ENCODE measurements around the gene ATP2B2. TPM values are rescaled to one million over a fixed set of nuclear protein-coding genes. Genes with fewer than 3 reads are reported as not detected.

Gene ATP2B2
- total and polyA plus RNA-seq, 2 of the 8 experiments (the other 6 are each of a cell fraction or from before 2014, with no cell fraction given) = 0.14 to 1.2 TPM

DNA sequence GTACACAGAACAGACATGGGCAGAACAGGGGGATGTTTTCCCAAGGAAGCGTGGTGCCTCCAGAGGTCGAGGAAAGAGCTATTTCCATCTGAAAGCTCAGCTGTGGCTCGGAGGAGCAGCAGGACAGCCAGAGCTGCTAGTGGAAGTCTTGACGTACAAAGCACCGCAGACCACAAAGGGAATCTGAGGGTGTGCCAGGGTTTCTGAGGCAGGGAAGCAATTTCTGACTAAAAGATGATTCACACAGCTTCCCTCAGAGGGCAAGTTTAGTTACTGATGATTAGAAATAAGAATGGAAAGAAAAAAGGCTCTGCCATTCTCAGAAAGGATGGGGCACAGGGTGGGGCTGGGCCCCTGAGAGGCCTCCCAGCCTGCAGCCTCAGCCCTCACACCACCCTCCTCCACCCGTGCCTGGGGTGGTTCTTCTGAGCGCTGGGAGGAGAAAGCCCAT lies 138.7 kb downstream of the ATP2B2 start:
- 45% methylated on average over 7 of the region's 7 CpGs; no CpG with 5 or more reads in 1 of the 2 experiments for WGBS, 2 experiments (ENCODE audit: extremely low coverage in 1 of 2, insufficient coverage in 1 of 2, insufficient read length in 1 of 2, insufficient replicate concordance in 2 of 2, low coverage in 1 of 2, low lambda C conversion rate in 2 of 2, missing lambda C conversion rate in 1 of 2)
- Histone ChIP-seq H2BK15ac (ENCODE audit: low read length) (no peak overlapping the region), H3K9ac (replicated peaks in 1 of 4; ENCODE audit: extremely low read depth in 1 of 4, low read depth in 3 of 4, low read length in 3 of 4) (no peak overlapping the region), H3K79me2 (ENCODE audit: control insufficient read depth in 1 of 2, insufficient read depth in 2 of 2, low read length in 2 of 2) (no peaks in the 10 kb centered on the region), H3K4me1 (replicated peaks in 1 of 4; ENCODE audit: control insufficient read depth in 3 of 4, insufficient read depth in 4 of 4, low read length in 3 of 4) (peaks cover 0 to 6% (median 2%) of the 10 kb centered on the region in 4 experiments; a peak in 4 of 7 replicates), H2BK12ac (ENCODE audit: low read depth, low read length) (no peak overlapping the region), H3K4me3 (ENCODE audit: extremely low read depth in 1 of 4, insufficient read depth in 2 of 4, low read depth in 3 of 4, low read length in 4 of 4) (no peak overlapping the region), H4K5ac (ENCODE audit: insufficient read length, low read depth, low read length) (no peak overlapping the region), H3K23ac (ENCODE audit: insufficient read length) (no peak overlapping the region), H3K56ac (replicated peaks; ENCODE audit: insufficient read length, low read depth, low read length) (no peak overlapping the region), H3K79me1 (ENCODE audit: low read depth, low read length) (no peaks in the 10 kb centered on the region), H3K27me3 (replicated peaks in 1 of 4; ENCODE audit: control insufficient read depth in 3 of 4, extremely low read depth in 1 of 4, insufficient read depth in 3 of 4, low read length in 3 of 4) (no peaks in the 10 kb centered on the region), H2BK120ac (replicated peaks; ENCODE audit: low read depth, low read length) (no peak overlapping the region), H3K14ac (ENCODE audit: insufficient read length) (no peak overlapping the region), H3K36me3 (ENCODE audit: control insufficient read depth in 2 of 4, insufficient read depth in 4 of 4, low read length in 3 of 4) (no peaks in the 10 kb centered on the region), H2BK20ac (ENCODE audit: low read length) (0 out of 2 replicates have a peak overlapping the region, but pooled peaks have one; percentile 27), H3K4me2 (ENCODE audit: insufficient read depth in 1 of 2, low read depth in 2 of 2, low read length in 2 of 2) (peak overlapping the region in 1 of 2 experiments; percentile 32; a peak in 1 of 4 replicates), H2AK5ac (ENCODE audit: low read depth, low read length) (no peak overlapping the region), H2AFZ (ENCODE audit: low read length) (no peak overlapping the region), H2BK5ac (ENCODE audit: low read depth, low read length) (peak overlapping the region; percentile 13; the same call in 1 of the 2 replicates), H3K27ac (ENCODE audit: low read depth, low read length) (no peak overlapping the region), H4K8ac (ENCODE audit: extremely low read depth, insufficient read depth, low read length) (no peak overlapping the region), H4K91ac (replicated peaks; ENCODE audit: insufficient read length, low read length) (no peak overlapping the region), H3K9me3 (ENCODE audit: insufficient read depth in 2 of 2, low read depth in 1 of 2, low read length in 1 of 2) (peaks cover 0 to 4% of the 10 kb centered on the region in 2 experiments; a peak in 1 of 4 replicates), H3K23me2 (ENCODE audit: low read depth, low read length) (peaks cover 9% of the 10 kb centered on the region; the same call in 1 of the 2 replicates), H3K18ac (ENCODE audit: extremely low read depth, low read length) (no peak overlapping the region), H3K4ac (replicated peaks; ENCODE audit: insufficient read length, low read depth, low read length) (no peak overlapping the region), H4K20me1 (replicated peaks in 1 of 2; ENCODE audit: control insufficient read depth in 1 of 2, insufficient read depth in 2 of 2, low read length in 2 of 2) (peaks cover 0 to 2% of the 10 kb centered on the region in 2 experiments)
- POLR2A ChIA-PET (ENCODE audit: partially characterized antibody) = interaction anchor here (1.2 to 1.8 kb wide), 2 partner anchors 12 to 22 kb away, joined by 3 to 5 read pairs; no protein-coding TSS in a partner anchor
- FAIRE-seq (no peak), DNase-seq (ENCODE audit: low read depth in 1 of 2, low spot score in 2 of 2) (no peak)
- CTCF ChIA-PET (ENCODE audit: partially characterized antibody) = interaction anchor here (0.8 to 2.4 kb wide), 11 partner anchors 9 to 336 kb away, joined by 3 to 13 read pairs (median 4); no protein-coding TSS in a partner anchor
- TF ChIP-seq JUND (IDR thresholded peaks at IDR 0.05; ENCODE audit: low read length) (no peak), NANOG (IDR thresholded peaks at IDR 0.05; ENCODE audit: insufficient read depth, low read depth, low read length, poor library complexity, severe bottlenecking) (no peak), SAP30 (IDR thresholded peaks at IDR 0.05; ENCODE audit: insufficient read depth, insufficient replicate concordance, low read length) (no peak), SP4 (IDR thresholded peaks at IDR 0.05; ENCODE audit: low read length) (no peak), GTF2F1 (IDR thresholded peaks at IDR 0.05; ENCODE audit: borderline replicate concordance, low read depth, low read length) (no peak), PHF8 (conservative IDR thresholded peaks at IDR 0.05; ENCODE audit: low read depth, low read length) (no peak), ZNF274 (IDR thresholded peaks at IDR 0.05; ENCODE audit: borderline replicate concordance, extremely low read depth, low read length) (no peak), MAFK (IDR thresholded peaks at IDR 0.05; ENCODE audit: low read depth, low read length) (no peak)
- TF ChIP-seq, protein P1, sequence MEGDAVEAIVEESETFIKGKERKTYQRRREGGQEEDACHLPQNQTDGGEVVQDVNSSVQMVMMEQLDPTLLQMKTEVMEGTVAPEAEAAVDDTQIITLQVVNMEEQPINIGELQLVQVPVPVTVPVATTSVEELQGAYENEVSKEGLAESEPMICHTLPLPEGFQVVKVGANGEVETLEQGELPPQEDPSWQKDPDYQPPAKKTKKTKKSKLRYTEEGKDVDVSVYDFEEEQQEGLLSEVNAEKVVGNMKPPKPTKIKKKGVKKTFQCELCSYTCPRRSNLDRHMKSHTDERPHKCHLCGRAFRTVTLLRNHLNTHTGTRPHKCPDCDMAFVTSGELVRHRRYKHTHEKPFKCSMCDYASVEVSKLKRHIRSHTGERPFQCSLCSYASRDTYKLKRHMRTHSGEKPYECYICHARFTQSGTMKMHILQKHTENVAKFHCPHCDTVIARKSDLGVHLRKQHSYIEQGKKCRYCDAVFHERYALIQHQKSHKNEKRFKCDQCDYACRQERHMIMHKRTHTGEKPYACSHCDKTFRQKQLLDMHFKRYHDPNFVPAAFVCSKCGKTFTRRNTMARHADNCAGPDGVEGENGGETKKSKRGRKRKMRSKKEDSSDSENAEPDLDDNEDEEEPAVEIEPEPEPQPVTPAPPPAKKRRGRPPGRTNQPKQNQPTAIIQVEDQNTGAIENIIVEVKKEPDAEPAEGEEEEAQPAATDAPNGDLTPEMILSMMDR (IDR thresholded peaks at IDR 0.05; ENCODE audit: control extremely low read depth in 1 of 3, insufficient read depth in 1 of 3, low read depth in 1 of 3, low read length in 3 of 3) = no peak

Measured in H1 (cell line).